ENCODE results near the gene C1QTNF6.

GRCh38 chr22:37212174-37212906 lies 24.3 kb upstream of the C1QTNF6 start, which contains the start of gene SSTR3:
- TF ChIP-seq POLR2A (IDR thresholded peaks at IDR 0.05; ENCODE audit: low read length) (no peak), GATA1 (IDR thresholded peaks at IDR 0.05; ENCODE audit: low read depth, low read length) (no peak)
